Prostate gland (tissue), 2 donors: ENCODE results near the gene PRKD3. TPM values are rescaled to one million over a fixed set of nuclear protein-coding genes. Genes with fewer than 3 reads are reported as not detected.
A peak's percentile ranks its signal among the peaks of the same experiment; 100 is the strongest.

Source experiments
- DNase-seq: peaks from one replicate; pipeline ENCODE4 v3.0.0-alpha.2; 2019; ENCODE audit warnings: low spot score
- H3K27ac ChIP-seq, 2 donors: fragments of 200-600 bp; sonication (generic); 2 replicates each; pipeline ENCODE4 v1.5.1; 2017 to 2019
- H3K27me3 ChIP-seq: fragments of 200-600 bp; sonication (generic); replicated peaks from 2 replicates; pipeline ENCODE4 v1.5.1; 2019; ENCODE audit not compliant: insufficient read depth
- H3K36me3 ChIP-seq, 2 donors: fragments of 200-600 bp; sonication (generic); 1 replicate in 1 of 2; 2 replicates in 1 of 2; pipeline versions ENCODE4 v1.5.1 to v1.8.1; 2017 to 2019
- H3K4me1 ChIP-seq: fragments of 200-600 bp; sonication (generic); replicated peaks from 2 replicates; pipeline ENCODE4 v1.5.1; 2019
- H3K4me3 ChIP-seq, 2 donors: fragments of 200-600 bp; sonication (generic); 2 replicates each; pipeline ENCODE4 v1.5.1; 2017 to 2019
- H3K9me3 ChIP-seq: fragments of 200-600 bp; sonication (generic); 2 replicates; pipeline ENCODE4 v1.5.1; 2017
- CTCF ChIP-seq, 4 experiments: fragments of 200-600 bp in 2 of 4; fragments of 450-650 bp in 2 of 4; sonication (generic) in 2 of 4; IDR thresholded peaks; 1 replicate in 3 of 4; 2 replicates in 1 of 4; pipeline ENCODE4 v1.5.1; 2016 to 2019; ENCODE audit warnings: antibody characterized with exemption in 4 of 4, mild to moderate bottlenecking in 2 of 4, moderate library complexity in 2 of 4
- POLR2A ChIP-seq: fragments of 450-650 bp; IDR thresholded peaks from one replicate; pipeline ENCODE4 v1.6.1; 2016; ENCODE audit warnings: antibody characterized with exemption, mild to moderate bottlenecking
- POLR2AphosphoS5 ChIP-seq: sonication (generic); formaldehyde crosslinking; IDR thresholded peaks from one replicate; pipeline ENCODE4 v1.6.1; 2017; ENCODE audit warnings: antibody characterized with exemption
- WGBS: methylation state at CpG from one replicate; pipeline ENCODE4 v1.1.5; 2018; 5-methylcytosine and 5-hydroxymethylcytosine counted together
- intact Hi-C: fragments of 100-400 bp; cut with DNase I; formaldehyde crosslinking; loops from one replicate; pipeline ENCODE4 v1.14.2; 2022
- total RNA-seq, 2 donors: library from RNA; depleted of rRNA; stranded (reverse); fragments of >200 nt; gene quantifications; one replicate each; pipeline ENCODE4 v1.1.0, GENCODE V29; 2016

PRKD3 gene
- total RNA-seq, 2 donors from 2014 or later = 20.3 to 41.4 TPM

DNA sequence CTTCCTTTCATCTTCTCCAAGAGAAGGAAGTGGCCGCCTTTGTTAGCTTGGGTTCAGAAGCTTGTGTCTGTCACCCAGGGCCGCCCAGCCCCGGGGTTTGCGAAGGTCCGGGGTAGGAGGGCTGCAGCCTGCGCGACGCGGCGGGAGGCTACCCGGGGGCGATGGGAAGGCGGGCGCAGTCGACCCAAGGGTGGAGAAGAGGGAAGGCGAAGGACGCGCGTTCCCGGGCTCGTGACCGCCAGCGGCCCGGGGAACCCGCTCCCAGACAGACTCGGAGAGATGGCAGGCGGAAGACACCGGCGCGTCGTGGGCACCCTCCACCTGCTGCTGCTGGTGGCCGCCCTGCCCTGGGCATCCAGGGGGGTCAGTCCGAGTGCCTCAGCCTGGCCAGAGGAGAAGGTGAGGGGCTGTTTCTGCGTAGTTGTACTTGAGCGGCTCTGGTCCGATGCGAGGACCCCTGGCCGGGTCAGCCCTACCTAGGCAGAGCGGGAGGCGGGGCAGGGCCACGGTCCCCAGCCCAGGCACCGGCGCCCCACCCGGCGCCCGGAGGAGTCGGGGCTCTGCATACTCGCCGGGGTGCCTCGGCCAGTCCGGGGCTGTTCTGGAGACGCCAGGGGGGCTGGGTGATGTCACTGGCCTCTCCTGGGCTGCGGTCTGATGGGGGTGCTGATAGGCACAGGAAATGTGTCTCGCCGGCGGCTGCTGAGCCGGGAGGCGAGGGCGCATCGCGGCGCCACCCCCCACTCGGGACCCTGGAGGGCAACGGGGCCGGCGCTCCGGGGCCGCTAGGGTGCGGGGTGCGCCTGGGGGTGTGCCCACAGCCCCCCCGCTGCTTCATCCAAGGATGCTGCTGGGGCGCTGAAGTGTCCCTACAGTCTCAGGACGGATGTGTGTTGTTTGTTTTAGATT lies 20.1 kb upstream of the PRKD3 start, which contains the start of gene QPCT:
QPCT (plus strand) TSS at position 178 of the 909 bp plus-strand sequence; CDS start at position 280, 102 bp downstream.
- H3K27me3 ChIP-seq = no peaks in the 10 kb centered on the region
- H3K4me3 ChIP-seq = peak within 1 kb of the TSS; percentile 45 to 58
- no peaks in the 10 kb centered on the region for H3K9me3 ChIP-seq
- H3K36me3 ChIP-seq = no peaks in the 10 kb centered on the region
- intact Hi-C loops = no loop called here
- H3K27ac ChIP-seq = peak within 1 kb of the TSS; percentile 54 to 73
- peak; percentile 10 for DNase-seq
- 1% methylated on average over 67 of the region's 73 CpGs for WGBS
- H3K4me1 ChIP-seq = no peaks in the 10 kb centered on the region
- TF ChIP-seq CTCF (IDR thresholded peaks at IDR 0.05) = no peak
- no peak for TF ChIP-seq POLR2A
- no peak for TF ChIP-seq POLR2AphosphoS5

GRCh38 chr2:37343537-37344434 lies 19.2 kb upstream of the PRKD3 start:
- no peak for TF ChIP-seq POLR2AphosphoS5
- TF ChIP-seq POLR2A = no peak
- TF ChIP-seq CTCF (IDR thresholded peaks at IDR 0.05) = peak in 1 of 4 experiments; percentile 19
- intact Hi-C loops = no loop called here
- Histone ChIP-seq H3K36me3 (no peaks in the 10 kb centered on the region), H3K27ac (peak overlapping the region; percentile 54 to 73), H3K9me3 (no peaks in the 10 kb centered on the region), H3K4me3 (peak overlapping the region; percentile 45 to 58), H3K4me1 (no peaks in the 10 kb centered on the region), H3K27me3 (no peaks in the 10 kb centered on the region)
- 69% methylated on average over 7 of the region's 7 CpGs for WGBS
- no peak for DNase-seq

DNA sequence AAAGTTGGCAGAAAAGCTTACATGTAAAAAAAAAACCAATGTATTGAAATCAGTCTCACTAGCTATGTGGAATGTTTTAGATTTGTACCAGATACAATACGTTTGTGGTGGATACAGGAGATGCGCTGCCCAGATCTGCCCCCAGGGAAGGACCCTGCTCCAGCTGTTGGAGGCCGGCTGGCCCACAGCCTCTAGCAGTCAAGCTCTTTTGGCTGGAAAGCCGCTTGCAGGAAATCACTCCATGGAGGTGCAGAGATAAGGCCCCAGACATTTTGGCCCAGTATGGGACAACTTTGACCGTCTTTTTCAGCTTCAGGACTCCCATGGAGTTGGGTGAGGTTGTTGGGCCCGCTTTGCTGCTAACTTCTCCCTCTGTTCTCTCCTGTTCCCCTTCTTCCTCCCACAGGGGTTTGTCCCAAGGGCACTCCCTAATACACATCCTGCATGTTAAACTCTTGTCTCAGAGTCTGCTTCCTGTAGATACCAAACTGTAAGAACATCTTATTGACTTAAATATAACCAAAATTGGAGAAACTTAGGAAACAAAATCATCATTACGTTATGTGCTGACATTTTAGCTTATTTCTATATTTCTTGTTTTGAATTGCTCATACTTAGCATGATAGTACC lies 18.1 kb upstream of the PRKD3 start:
- Histone ChIP-seq H3K9me3 (no peaks in the 10 kb centered on the region), H3K27ac (no peak overlapping the region), H3K36me3 (no peaks in the 10 kb centered on the region), H3K4me1 (no peaks in the 10 kb centered on the region), H3K4me3 (no peak overlapping the region), H3K27me3 (no peaks in the 10 kb centered on the region)
- TF ChIP-seq POLR2A = no peak
- TF ChIP-seq CTCF (IDR thresholded peaks at IDR 0.05) = no peak
- TF ChIP-seq POLR2AphosphoS5 = no peak
- WGBS = 88% methylated on average over 7 of the region's 7 CpGs
- no peak for DNase-seq
- intact Hi-C loops = no loop called here

DNA sequence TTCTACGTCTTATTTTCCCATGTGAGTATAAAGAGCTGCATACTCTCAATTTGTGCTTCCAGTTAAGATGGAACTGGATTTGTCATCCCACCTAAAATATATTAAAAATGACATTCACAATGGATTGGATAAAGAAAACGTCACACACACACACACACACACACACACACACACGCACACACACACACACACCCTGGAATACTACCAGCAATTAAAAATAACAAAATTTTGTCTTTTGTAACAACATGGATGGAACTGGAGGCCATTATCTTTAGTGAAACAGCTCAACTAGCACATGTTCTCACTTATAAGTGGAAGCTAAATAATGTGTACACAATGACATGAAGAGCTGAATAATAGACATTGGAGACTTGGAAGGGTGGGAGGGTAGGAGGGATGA lies 16.0 kb upstream of the PRKD3 start:
- 90% methylated on average over 3 of the region's 3 CpGs for WGBS
- intact Hi-C loops = no loop called here

More for the DNA sequence above, 16.0 kb upstream of the PRKD3 start:
- no peak for DNase-seq
- Histone ChIP-seq H3K4me3 (no peak overlapping the region), H3K27me3 (no peaks in the 10 kb centered on the region), H3K27ac (no peak overlapping the region), H3K36me3 (no peaks in the 10 kb centered on the region), H3K9me3 (no peaks in the 10 kb centered on the region), H3K4me1 (no peaks in the 10 kb centered on the region)
- TF ChIP-seq POLR2AphosphoS5 (no peak), POLR2A (no peak), CTCF (IDR thresholded peaks at IDR 0.05) (no peak)
